Ovary (tissue), 9 donors: ENCODE results near the gene XXYLT1. TPM values are rescaled to one million over a fixed set of nuclear protein-coding genes. Genes with fewer than 3 reads are reported as not detected.

Experiments used
- DNase-seq, 5 donors: peaks; one replicate each; pipeline ENCODE4 v3.0.0-alpha.2; 2019 to 2020
- H3K27ac ChIP-seq, 2 donors: fragments of 200-600 bp; one replicate each; pipeline versions ENCODE4 v1.5.1 to v1.8.0; 2019 to 2022
- H3K27me3 ChIP-seq: fragments of 200-600 bp; one replicate; pipeline ENCODE4 v1.8.0; 2022
- H3K36me3 ChIP-seq: fragments of 200-600 bp; sonication (generic); one replicate; pipeline ENCODE4 v1.5.1; 2019
- H3K4me1 ChIP-seq: one replicate; pipeline ENCODE4 v1.8.1; 2013; ENCODE audit warnings: mild to moderate bottlenecking, moderate library complexity; ENCODE audit not compliant: insufficient read depth
- H3K4me3 ChIP-seq: fragments of 200-600 bp; sonication (generic); one replicate; pipeline ENCODE4 v1.5.1; 2017
- H3K9me3 ChIP-seq, 2 donors: fragments of 200-600 bp in 1 of 2; sonication (generic) in 1 of 2; one replicate each; pipeline versions ENCODE4 v1.5.1 to v1.8.1; 2013 to 2019; ENCODE audit warnings: mild to moderate bottlenecking in 1 of 2, moderate library complexity in 1 of 2
- EP300 ChIP-seq: sonication (generic); formaldehyde crosslinking; IDR thresholded peaks from one replicate; pipeline ENCODE4 v1.6.1; 2017; ENCODE audit warnings: antibody characterized with exemption
- POLR2A ChIP-seq: fragments of 450-650 bp; IDR thresholded peaks from one replicate; pipeline ENCODE4 v1.6.1; 2017; ENCODE audit warnings: antibody characterized with exemption, mild to moderate bottlenecking, moderate library complexity
- WGBS, 3 donors: extraction: QIAGEN DNeasy Blood & Tissue Kit in 1 of 3; methylation state at CpG; one replicate each; pipeline versions ENCODE4 v1.1.5 to v1.1.7; 2013 to 2017; 5-methylcytosine and 5-hydroxymethylcytosine counted together
- intact Hi-C, 4 donors: fragments of 100-400 bp; cut with DNase I; formaldehyde crosslinking; loops; one replicate each; pipeline versions ENCODE4 v1.11.0 to v1.15.1; 2022 to 2023
- polyA plus RNA-seq, 2 donors: library from polyadenylated mRNA; stranded (reverse); fragments of 200-250 nt in 1 of 2; fragments of 350-450 nt in 1 of 2; fragmentation: Illumina TruSeq in 1 of 2; extraction: RNeasy Lipid Tissue Mini Kit (QIAGEN cat#74804) in 1 of 2; gene quantifications; one replicate each; pipeline ENCODE4 v1.2.3, GENCODE V29; 2013 to 2014
- total RNA-seq, 7 donors: library from RNA; depleted of rRNA in 2 of 7; stranded (reverse); fragments of >200 nt in 2 of 7; fragmentation: NEBNext Ultra II Directional in 3 of 7; extraction: Animal tissue kit (Norgen Biotek cat#: 25700) in 3 of 7; gene quantifications; one replicate each; pipeline versions ENCODE4 v1.1.0 to v1.2.4, GENCODE V29; 2016 to 2023
- TF ChIP-seq, protein P1 (sequence below), 3 donors: fragments of 450-650 bp in 2 of 3; fragments of 200-600 bp in 1 of 3; IDR thresholded peaks; one replicate each; pipeline versions ENCODE4 v1.5.1 to v1.8.0; 2016 to 2022; ENCODE audit warnings: antibody characterized with exemption in 3 of 3, mild to moderate bottlenecking in 1 of 3
- donor health status: DM: no; HTN: no; CAD: no; lungs with moderate emphysema.
- donor health status: DM: no; HTN: no; CAD: no.
- donor health status: Bipolar disorder and iron deficiency.
- donor health status: DM: yes; HTN: yes; CAD: no.
- donor health status: DM: no; HTN: no; CAD: no.
- donor health status: DM: yes; HTN: yes; CAD: no.

Gene XXYLT1
- total and polyA plus RNA-seq, 9 donors: 5.6 to 13.6 (median 10.2) TPM

DNA sequence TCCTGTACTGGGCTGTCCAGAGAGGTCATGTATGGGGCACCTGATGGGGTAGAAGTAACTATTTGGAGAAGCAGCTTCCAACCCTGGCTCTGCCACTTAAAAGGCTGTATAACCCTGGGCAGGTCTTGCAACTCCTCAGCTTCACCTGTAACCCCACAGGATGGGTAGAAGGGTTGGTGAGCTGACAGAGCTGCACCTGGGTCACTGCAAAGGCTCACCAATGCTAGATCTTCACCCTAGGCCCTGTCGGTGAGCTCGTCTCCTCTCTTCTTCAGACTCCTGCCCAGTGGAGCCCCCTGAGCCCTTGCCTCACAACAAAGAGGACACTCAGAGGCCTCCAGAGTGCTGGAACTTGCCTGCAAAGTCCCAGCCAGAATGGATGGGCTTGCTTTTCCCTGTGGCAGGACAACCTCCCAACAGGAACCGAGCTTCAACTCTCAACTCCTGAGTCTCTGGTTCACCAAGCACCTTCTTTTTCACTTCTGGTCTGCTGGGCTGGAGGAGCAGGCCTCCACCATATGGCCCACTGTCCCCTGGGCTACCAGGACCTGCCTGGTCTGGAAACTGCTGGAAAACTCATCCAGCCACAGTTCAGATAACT is 45.9 kb downstream of the XXYLT1 start:
- TF ChIP-seq, protein P1, sequence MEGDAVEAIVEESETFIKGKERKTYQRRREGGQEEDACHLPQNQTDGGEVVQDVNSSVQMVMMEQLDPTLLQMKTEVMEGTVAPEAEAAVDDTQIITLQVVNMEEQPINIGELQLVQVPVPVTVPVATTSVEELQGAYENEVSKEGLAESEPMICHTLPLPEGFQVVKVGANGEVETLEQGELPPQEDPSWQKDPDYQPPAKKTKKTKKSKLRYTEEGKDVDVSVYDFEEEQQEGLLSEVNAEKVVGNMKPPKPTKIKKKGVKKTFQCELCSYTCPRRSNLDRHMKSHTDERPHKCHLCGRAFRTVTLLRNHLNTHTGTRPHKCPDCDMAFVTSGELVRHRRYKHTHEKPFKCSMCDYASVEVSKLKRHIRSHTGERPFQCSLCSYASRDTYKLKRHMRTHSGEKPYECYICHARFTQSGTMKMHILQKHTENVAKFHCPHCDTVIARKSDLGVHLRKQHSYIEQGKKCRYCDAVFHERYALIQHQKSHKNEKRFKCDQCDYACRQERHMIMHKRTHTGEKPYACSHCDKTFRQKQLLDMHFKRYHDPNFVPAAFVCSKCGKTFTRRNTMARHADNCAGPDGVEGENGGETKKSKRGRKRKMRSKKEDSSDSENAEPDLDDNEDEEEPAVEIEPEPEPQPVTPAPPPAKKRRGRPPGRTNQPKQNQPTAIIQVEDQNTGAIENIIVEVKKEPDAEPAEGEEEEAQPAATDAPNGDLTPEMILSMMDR (IDR thresholded peaks at IDR 0.05): no peak
- 94 to 98% (median 95%) methylated on average over 3 of the region's 3 CpGs for WGBS, 3 donors

DNA sequence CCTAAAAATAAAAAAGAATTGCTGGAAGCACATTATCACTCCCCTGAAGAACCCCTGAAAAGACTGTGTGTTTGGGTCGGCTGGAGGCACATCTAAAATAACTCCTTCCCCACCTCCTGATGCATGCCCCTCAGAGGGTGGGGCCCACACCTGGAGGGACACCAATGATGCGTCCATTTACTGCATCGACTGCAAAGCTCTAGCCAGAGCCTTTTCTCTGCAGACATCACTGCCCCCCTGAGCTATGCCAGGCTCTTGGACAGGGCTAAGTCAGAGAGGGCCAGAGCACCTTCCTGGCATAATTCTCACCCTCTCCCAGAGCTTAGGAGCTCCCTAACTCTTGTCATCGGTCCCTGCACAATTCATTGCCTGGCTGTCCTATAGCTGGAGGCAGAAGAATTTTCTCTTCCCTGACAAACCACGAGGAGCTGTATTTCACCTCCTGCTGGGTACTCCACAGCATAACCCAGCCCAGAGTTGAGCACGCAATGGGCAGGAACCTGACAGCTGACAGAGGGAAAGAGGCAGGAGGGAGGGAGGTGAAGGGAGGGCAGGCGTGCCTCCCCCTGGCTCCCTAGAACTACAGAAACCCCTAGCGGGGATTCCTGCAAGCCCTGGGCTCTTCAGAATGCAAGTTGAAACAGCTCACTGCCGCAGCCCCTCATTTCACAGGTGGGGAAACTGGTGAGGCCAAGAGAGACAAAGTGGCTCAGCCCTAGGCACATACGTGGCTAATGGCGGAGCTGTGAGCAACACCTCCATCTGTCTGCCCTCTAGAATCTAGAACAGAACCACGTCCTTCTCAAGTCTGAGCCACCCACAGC is 46.6 kb downstream of the XXYLT1 start:
- peak in 3 of 5 donors; percentile 11 to 23 (median 13) for DNase-seq
- intact Hi-C loops: no loop called here
- H3K4me1 ChIP-seq: peaks cover 14% of the 10 kb centered on the region
- no peaks in the 10 kb centered on the region for H3K36me3 ChIP-seq
- H3K4me3 ChIP-seq: no peak overlapping the region
- no peaks in the 10 kb centered on the region for H3K27me3 ChIP-seq
- TF ChIP-seq, protein P1 (IDR thresholded peaks at IDR 0.05): no peak
- TF ChIP-seq POLR2A (no peak), EP300 (no peak)
- 85 to 89% (median 85%) methylated on average over 12 of the region's 12 CpGs for WGBS, 3 donors
- no peaks in the 10 kb centered on the region for H3K9me3 ChIP-seq
- H3K27ac ChIP-seq: no peak overlapping the region

More for the DNA sequence above, 45.9 kb downstream of the XXYLT1 start:
- no peak overlapping the region for H3K4me3 ChIP-seq
- peak in 3 of 5 donors; percentile 6 to 17 (median 8) for DNase-seq
- H3K4me1 ChIP-seq: peaks cover 11% of the 10 kb centered on the region
- intact Hi-C loops: no loop called here
- H3K9me3 ChIP-seq: no peaks in the 10 kb centered on the region
- H3K27me3 ChIP-seq: no peaks in the 10 kb centered on the region
- no peak overlapping the region for H3K27ac ChIP-seq
- H3K36me3 ChIP-seq: no peaks in the 10 kb centered on the region

DNA sequence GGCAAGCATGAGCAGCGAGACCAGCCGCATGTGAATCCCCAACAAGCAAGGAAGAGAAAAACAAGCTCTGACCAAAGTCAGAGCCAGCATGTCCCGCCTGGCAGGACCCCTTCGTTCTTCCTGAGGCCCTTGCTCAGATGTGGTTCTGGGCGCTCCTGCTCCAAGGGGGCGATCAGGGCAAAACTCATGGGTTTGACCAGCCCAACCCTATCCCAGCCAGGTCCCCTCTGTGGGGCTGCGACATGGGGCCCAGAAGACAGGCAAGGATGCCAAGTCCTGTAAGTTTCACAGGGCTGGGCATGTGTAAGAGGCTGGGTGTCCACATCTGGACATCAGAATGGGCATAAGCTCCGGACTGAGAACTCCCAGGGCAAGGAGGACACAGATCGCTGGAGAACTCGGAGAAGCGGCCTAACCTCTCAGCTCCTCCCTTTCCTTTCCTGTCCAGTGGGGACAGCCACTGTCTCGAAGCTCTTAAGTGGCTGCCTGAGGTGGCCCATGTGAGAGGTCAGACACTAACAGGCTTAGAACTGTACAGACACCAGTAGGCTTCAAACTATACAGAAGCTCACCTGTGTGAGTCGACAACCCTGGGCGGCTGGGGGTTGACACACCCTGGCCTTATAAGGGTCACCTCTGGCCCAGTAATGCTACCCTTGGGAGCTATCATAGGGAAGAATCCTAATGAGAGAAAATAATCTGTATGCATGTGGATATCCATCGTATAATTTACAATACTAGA is 48.9 kb downstream of the XXYLT1 start:
- Histone ChIP-seq H3K27me3 (no peaks in the 10 kb centered on the region), H3K36me3 (no peaks in the 10 kb centered on the region), H3K27ac (no peak overlapping the region), H3K9me3 (no peaks in the 10 kb centered on the region), H3K4me1 (peaks cover 15% of the 10 kb centered on the region), H3K4me3 (no peak overlapping the region)
- intact Hi-C loops: no loop called here
- TF ChIP-seq, protein P1 (IDR thresholded peaks at IDR 0.05): no peak
- TF ChIP-seq EP300 (no peak), POLR2A (no peak)
- WGBS, 3 donors: 92 to 95% (median 94%) methylated on average over 15 of the region's 15 CpGs
- DNase-seq: peak in 2 of 5 donors; percentile 12 to 33

DNA sequence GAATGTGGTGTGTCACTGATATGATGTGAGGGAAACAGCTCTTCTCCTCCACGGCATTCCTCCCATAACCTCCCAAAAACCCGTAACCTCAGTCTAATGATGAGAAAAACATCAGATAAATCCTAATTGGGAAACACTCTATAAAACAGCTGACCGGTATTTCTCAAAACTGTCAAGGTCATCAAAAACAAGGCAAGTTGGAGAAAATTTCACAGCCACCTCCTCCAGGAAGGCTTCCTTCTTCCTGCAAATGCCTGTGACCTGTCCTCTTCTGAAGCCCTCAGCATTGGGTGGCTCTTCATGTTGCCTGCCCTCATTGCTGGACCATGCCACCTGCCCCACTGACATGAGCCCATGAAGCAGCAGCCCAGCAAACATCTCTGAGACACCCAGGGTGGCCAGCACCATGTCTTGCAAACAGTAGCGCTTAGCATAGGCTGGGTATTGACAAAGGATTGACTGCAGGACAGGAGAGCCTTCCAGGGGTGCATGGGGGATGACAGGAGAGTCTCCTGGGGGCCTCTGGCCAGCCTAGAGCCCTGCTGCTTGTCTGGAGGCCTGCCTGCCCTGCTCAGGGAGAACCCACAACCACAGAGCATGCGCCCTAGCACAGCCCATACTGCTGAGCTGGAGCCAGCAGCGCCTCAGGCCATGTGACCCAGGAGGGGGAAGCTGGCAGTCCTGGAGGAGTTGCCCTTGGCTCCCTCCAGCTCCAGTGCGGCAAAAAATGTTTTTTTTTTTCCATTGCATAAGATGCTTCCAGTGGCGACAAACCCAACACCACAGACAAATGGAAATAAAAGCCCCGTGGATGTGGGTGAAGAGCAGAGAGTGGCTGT is 49.7 kb downstream of the XXYLT1 start:
- no peak overlapping the region for H3K4me3 ChIP-seq
- 70 to 76% (median 73%) methylated on average over 9 of the region's 9 CpGs for WGBS, 3 donors
- H3K36me3 ChIP-seq: no peaks in the 10 kb centered on the region
- intact Hi-C loops: no loop called here
- peaks cover 15% of the 10 kb centered on the region for H3K4me1 ChIP-seq
- TF ChIP-seq POLR2A: no peak
- TF ChIP-seq EP300: no peak
- TF ChIP-seq, protein P1 (IDR thresholded peaks at IDR 0.05): no peak
- H3K9me3 ChIP-seq: no peaks in the 10 kb centered on the region
- no peak overlapping the region for H3K27ac ChIP-seq
- no peaks in the 10 kb centered on the region for H3K27me3 ChIP-seq
- peak; percentile 28 to 72 (median 52) for DNase-seq
